ENCODE results near the gene ZNF562.
"Not testable (repeated sequence)": the region's sequence is repeated elsewhere in the genome, so short reads cannot be mapped to it uniquely, and the experiment has no call there.

Gene ZNF562

GRCh38 chr19:9658769-9659168 is 16.1 kb downstream of the ZNF562 start:
- Histone ChIP-seq H3K4me3 (no peak overlapping the region), H3K36me3 (ENCODE audit: insufficient read depth, low read length) (peaks cover 61% of the 10 kb centered on the region), H3K9ac (ENCODE audit: insufficient read length) (no peak overlapping the region), H3K9me3 (ENCODE audit: low read depth, low read length) (peaks cover 4% of the 10 kb centered on the region; the same call in 1 of the 2 replicates), H3K27ac (no peak overlapping the region)
- DNase-seq (ENCODE audit: low read depth, low spot score): no peak
- TF ChIP-seq EZH2 (IDR thresholded peaks at IDR 0.05) (no peak), POLR2AphosphoS5 (IDR thresholded peaks at IDR 0.05; ENCODE audit: borderline replicate concordance, low read depth, low read length) (no peak), FOXP2 (optimal IDR thresholded peaks at IDR 0.05; ENCODE audit: control extremely low read depth, extremely low read length, insufficient read depth) (no peak)

DNA sequence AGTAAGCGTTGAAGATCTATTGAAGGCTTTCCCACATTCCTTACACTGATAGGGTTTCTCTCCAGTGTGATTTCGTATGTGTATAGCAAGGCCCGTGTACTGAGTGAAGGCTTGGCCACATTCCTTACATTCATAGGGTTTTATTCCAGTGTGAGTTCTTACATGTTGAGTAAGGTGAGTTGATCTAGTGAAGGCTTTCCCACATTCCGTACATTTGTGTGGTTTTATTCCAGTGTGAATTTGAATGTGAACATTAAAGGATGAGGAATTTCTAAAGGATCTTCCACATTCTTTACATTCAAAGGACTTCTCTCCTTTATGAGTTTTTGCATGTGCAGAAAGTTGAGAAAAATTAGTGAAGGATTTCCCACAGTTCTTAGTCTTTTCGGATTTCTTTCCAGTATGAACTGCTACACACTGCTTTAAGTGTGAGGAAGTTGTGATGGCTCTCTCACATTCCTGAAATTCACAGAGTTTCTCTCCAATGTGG is 21.8 kb downstream of the ZNF562 start:
- DNase-seq (ENCODE audit: low read depth, low spot score): not testable (repeated sequence)

DNA sequence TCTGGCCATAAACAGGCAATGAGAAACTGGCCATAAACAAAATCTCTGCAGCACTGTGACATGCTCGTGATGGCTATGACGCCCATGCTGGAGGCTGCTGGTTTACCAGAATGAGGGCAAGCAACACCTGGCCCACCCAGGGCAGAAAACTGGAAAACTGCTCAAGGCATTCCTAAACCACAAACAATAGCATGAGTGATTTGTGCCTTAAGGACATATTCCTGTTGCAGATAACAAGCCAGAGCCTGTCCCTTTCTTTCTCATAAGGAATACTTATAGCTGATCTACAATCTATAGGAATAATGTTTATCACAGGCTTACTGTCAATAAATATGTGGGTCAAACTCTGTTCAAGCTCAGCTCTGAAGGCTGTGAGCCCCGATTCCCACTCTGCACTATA is 23.4 kb downstream of the ZNF562 start:
- peaks cover 75% of the 10 kb centered on the region for H3K36me3 ChIP-seq (ENCODE audit: insufficient read depth, low read length)
- not testable (repeated sequence) for H3K9ac ChIP-seq (ENCODE audit: insufficient read length); H3K27ac ChIP-seq; H3K9me3 ChIP-seq (ENCODE audit: low read depth, low read length); H3K4me3 ChIP-seq; DNase-seq (ENCODE audit: low read depth, low spot score)

More for the DNA sequence above, 21.8 kb downstream of the ZNF562 start:
- not testable (repeated sequence) for H3K27ac ChIP-seq; H3K9me3 ChIP-seq (ENCODE audit: low read depth, low read length); H3K9ac ChIP-seq (ENCODE audit: insufficient read length); H3K4me3 ChIP-seq
- peaks cover 82% of the 10 kb centered on the region for H3K36me3 ChIP-seq (ENCODE audit: insufficient read depth, low read length)

DNA sequence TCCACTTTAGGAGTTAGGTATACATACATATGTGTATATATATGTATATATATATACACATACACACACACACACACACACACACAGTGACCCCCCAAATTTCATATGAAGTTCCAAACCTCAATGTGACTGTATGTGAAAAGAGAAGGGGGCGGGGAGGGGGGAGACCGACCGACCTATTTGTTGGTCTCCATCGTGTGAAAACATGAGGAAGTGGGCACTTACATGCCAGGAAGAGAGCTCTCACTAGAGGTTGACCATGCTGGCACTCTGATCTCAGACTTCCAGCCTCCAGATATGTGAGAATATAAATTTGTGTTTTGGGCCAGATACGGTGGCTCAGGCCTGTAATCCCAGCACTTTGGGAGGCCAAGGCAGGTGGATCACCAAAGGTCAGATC is 24.6 kb downstream of the ZNF562 start:
- H3K9me3 ChIP-seq (ENCODE audit: low read depth, low read length): peaks cover 8% of the 10 kb centered on the region; the same call in 1 of the 2 replicates
- TF ChIP-seq EZH2 (IDR thresholded peaks at IDR 0.05): no peak
- TF ChIP-seq POLR2AphosphoS5 (IDR thresholded peaks at IDR 0.05; ENCODE audit: borderline replicate concordance, low read depth, low read length): no peak
- TF ChIP-seq FOXP2 (optimal IDR thresholded peaks at IDR 0.05; ENCODE audit: control extremely low read depth, extremely low read length, insufficient read depth): no peak
- H3K9ac ChIP-seq (ENCODE audit: insufficient read length): no peak overlapping the region
- no peak overlapping the region for H3K4me3 ChIP-seq
- H3K27ac ChIP-seq: no peak overlapping the region
- no peak for DNase-seq (ENCODE audit: low read depth, low spot score)
- H3K36me3 ChIP-seq (ENCODE audit: insufficient read depth, low read length): peaks cover 64% of the 10 kb centered on the region

GRCh38 chr19:9645472-9645871 is 29.4 kb downstream of the ZNF562 start:
- DNase-seq (ENCODE audit: low read depth, low spot score): no peak
- no peaks in the 10 kb centered on the region for H3K9me3 ChIP-seq (ENCODE audit: low read depth, low read length)
- no peak overlapping the region for H3K9ac ChIP-seq (ENCODE audit: insufficient read length)
- no peak overlapping the region for H3K4me3 ChIP-seq
- H3K36me3 ChIP-seq (ENCODE audit: insufficient read depth, low read length): peaks cover 15% of the 10 kb centered on the region
- H3K27ac ChIP-seq: no peak overlapping the region
- TF ChIP-seq FOXP2 (optimal IDR thresholded peaks at IDR 0.05; ENCODE audit: control extremely low read depth, extremely low read length, insufficient read depth) (no peak), POLR2AphosphoS5 (IDR thresholded peaks at IDR 0.05; ENCODE audit: borderline replicate concordance, low read depth, low read length) (no peak), EZH2 (IDR thresholded peaks at IDR 0.05) (no peak)

DNA sequence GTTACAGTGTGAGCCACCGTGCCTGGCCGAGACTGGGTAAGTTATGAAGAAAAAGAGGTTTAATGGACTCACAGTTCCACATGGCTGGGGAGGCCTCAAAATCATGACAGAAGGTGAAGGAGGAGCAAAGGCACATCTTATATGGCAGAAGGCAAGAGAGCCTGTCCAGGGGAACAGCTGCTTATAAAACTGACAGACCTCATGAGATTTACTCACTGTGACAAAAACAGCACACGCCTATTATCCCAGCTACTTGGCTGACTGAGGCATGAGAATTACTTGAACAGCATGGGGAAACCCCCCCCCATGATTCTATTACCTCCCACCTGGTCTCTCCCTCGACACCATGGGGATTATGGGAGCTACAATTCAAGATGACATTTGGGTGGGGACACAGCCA is 30.4 kb downstream of the ZNF562 start:
- Histone ChIP-seq H3K27ac (no peak overlapping the region), H3K4me3 (no peak overlapping the region), H3K9ac (ENCODE audit: insufficient read length) (no peak overlapping the region), H3K9me3 (ENCODE audit: low read depth, low read length) (no peaks in the 10 kb centered on the region), H3K36me3 (ENCODE audit: insufficient read depth, low read length) (peaks cover 13% of the 10 kb centered on the region)
- no peak for DNase-seq (ENCODE audit: low read depth, low spot score)
- TF ChIP-seq FOXP2 (optimal IDR thresholded peaks at IDR 0.05; ENCODE audit: control extremely low read depth, extremely low read length, insufficient read depth): no peak
- no peak for TF ChIP-seq EZH2 (IDR thresholded peaks at IDR 0.05)
- no peak for TF ChIP-seq POLR2AphosphoS5 (IDR thresholded peaks at IDR 0.05; ENCODE audit: borderline replicate concordance, low read depth, low read length)

- no peak for DNase-seq (ENCODE audit: low read depth, low spot score)
- Histone ChIP-seq H3K9ac (ENCODE audit: insufficient read length) (no peak overlapping the region), H3K27ac (no peak overlapping the region), H3K36me3 (ENCODE audit: insufficient read depth, low read length) (no peaks in the 10 kb centered on the region; the same call in 1 of the 2 replicates), H3K9me3 (ENCODE audit: low read depth, low read length) (no peaks in the 10 kb centered on the region), H3K4me3 (no peak overlapping the region)
- TF ChIP-seq FOXP2 (optimal IDR thresholded peaks at IDR 0.05; ENCODE audit: control extremely low read depth, extremely low read length, insufficient read depth) (no peak), POLR2AphosphoS5 (IDR thresholded peaks at IDR 0.05; ENCODE audit: borderline replicate concordance, low read depth, low read length) (no peak), EZH2 (IDR thresholded peaks at IDR 0.05) (no peak)
Measured at GRCh38 chr19:9641810-9642209, 33.1 kb downstream of the ZNF562 start.

DNA sequence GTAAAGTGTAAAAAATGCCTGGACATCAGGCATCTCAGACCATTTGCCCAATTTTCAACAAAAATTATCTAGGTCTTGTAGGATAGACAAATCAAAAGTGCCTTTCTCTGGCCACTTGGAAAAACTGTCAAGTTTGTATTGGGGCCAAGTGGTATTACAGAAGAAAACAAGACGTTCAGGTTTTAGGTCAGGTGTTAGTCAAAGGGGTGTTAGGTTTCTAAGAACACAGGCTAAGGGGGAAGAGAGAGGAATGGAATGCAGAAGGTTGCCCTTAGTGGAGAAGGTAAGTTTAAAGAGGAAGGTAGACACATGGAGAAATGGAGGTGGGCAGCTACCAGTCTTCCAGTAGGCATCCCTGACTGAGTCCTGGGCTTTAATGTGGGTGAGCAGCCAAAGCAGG is 33.9 kb downstream of the ZNF562 start:
- no peak overlapping the region for H3K9ac ChIP-seq (ENCODE audit: insufficient read length)
- H3K9me3 ChIP-seq (ENCODE audit: low read depth, low read length): no peaks in the 10 kb centered on the region
- no peak for DNase-seq (ENCODE audit: low read depth, low spot score)
- no peaks in the 10 kb centered on the region; the same call in 1 of the 2 replicates for H3K36me3 ChIP-seq (ENCODE audit: insufficient read depth, low read length)
- no peak overlapping the region for H3K4me3 ChIP-seq
- no peak for TF ChIP-seq EZH2 (IDR thresholded peaks at IDR 0.05)
- TF ChIP-seq FOXP2 (optimal IDR thresholded peaks at IDR 0.05; ENCODE audit: control extremely low read depth, extremely low read length, insufficient read depth): no peak
- no peak for TF ChIP-seq POLR2AphosphoS5 (IDR thresholded peaks at IDR 0.05; ENCODE audit: borderline replicate concordance, low read depth, low read length)
- no peak overlapping the region for H3K27ac ChIP-seq

GRCh38 chr19:9636018-9636417 is 38.9 kb downstream of the ZNF562 start:
- Histone ChIP-seq H3K27ac (no peak overlapping the region), H3K36me3 (ENCODE audit: insufficient read depth, low read length) (peaks cover 3% of the 10 kb centered on the region; the same call in 1 of the 2 replicates), H3K9me3 (ENCODE audit: low read depth, low read length) (no peaks in the 10 kb centered on the region), H3K4me3 (no peak overlapping the region), H3K9ac (ENCODE audit: insufficient read length) (no peak overlapping the region)
- TF ChIP-seq FOXP2 (optimal IDR thresholded peaks at IDR 0.05; ENCODE audit: control extremely low read depth, extremely low read length, insufficient read depth) (no peak), EZH2 (IDR thresholded peaks at IDR 0.05) (no peak), POLR2AphosphoS5 (IDR thresholded peaks at IDR 0.05; ENCODE audit: borderline replicate concordance, low read depth, low read length) (no peak)
- no peak for DNase-seq (ENCODE audit: low read depth, low spot score)
